Lower lobe of right lung (tissue), 2 donors: ENCODE results near the gene PCLAF. TPM values are rescaled to one million over a fixed set of nuclear protein-coding genes. Genes with fewer than 3 reads are reported as not detected.
"Not testable (repeated sequence)": the region's sequence is repeated elsewhere in the genome, so short reads cannot be mapped to it uniquely, and the experiment has no call there.

Experiments used
- ATAC-seq, 2 donors: fragments of 200-7000 bp; cut with Tn5 transposase; one replicate each; pipeline ENCODE4 v1.9.1; 2020 to 2022; ENCODE audit warnings: mild to moderate bottlenecking in 2 of 2, moderate library complexity in 2 of 2
- DNase-seq: peaks from one replicate; pipeline ENCODE4 v3.0.0-alpha.2; 2020
- H3K27ac ChIP-seq: fragments of 200-600 bp; one replicate; pipeline ENCODE4 v1.8.0; 2022
- H3K27me3 ChIP-seq: fragments of 200-600 bp; one replicate; pipeline ENCODE4 v1.8.0; 2022; ENCODE audit warnings: low read depth
- H3K36me3 ChIP-seq: fragments of 200-600 bp; one replicate; pipeline ENCODE4 v1.8.0; 2022; ENCODE audit warnings: mild to moderate bottlenecking
- H3K4me1 ChIP-seq: fragments of 200-600 bp; one replicate; pipeline ENCODE4 v1.8.0; 2022
- H3K4me3 ChIP-seq: fragments of 200-600 bp; one replicate; pipeline ENCODE4 v1.8.0; 2022; ENCODE audit warnings: mild to moderate bottlenecking
- H3K9me3 ChIP-seq: fragments of 200-600 bp; one replicate; pipeline ENCODE4 v1.8.0; 2022
- intact Hi-C: fragments of 100-400 bp; cut with DNase I; formaldehyde crosslinking; loops from one replicate; pipeline ENCODE4 v1.11.0; 2022
- total RNA-seq: library from RNA; stranded (reverse); fragmentation: NEBNext Ultra II Directional; extraction: Animal tissue kit (Norgen Biotek cat#: 25700); gene quantifications from one replicate; pipeline ENCODE4 v1.2.1, GENCODE V29; 2021
- TF ChIP-seq, protein P1 (sequence below): fragments of 200-600 bp; IDR thresholded peaks from one replicate; pipeline ENCODE4 v1.8.0; 2022; ENCODE audit warnings: antibody characterized with exemption, mild to moderate bottlenecking
- donor health status: DM: no; HTN: yes; CAD: no; lungs with severe emphysema.

PCLAF gene
- total RNA-seq, 1 donor from 2014 or later = 4.5 TPM

DNA sequence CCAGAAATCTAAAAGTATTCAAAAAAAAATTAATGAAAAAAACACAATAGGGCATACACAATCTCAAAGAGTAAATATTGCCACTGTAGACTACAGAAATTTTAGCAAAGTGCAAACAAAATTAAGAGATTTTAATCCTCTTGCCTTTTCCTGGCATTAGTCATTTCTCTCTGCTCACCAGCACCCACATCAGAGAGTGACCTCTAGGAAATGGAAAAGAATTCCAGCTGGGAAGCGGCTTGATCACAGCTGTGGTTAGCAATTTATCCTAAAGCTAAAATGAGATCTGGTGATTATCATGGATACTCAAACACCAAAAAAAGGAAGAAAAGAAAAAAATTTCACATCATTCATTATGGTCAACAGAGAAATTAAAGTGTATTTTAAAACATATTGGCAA lies 32.8 kb downstream of the PCLAF start:
- intact Hi-C loops = no loop called here
- no peaks in the 10 kb centered on the region for H3K27me3 ChIP-seq
- no peak for ATAC-seq

DNA sequence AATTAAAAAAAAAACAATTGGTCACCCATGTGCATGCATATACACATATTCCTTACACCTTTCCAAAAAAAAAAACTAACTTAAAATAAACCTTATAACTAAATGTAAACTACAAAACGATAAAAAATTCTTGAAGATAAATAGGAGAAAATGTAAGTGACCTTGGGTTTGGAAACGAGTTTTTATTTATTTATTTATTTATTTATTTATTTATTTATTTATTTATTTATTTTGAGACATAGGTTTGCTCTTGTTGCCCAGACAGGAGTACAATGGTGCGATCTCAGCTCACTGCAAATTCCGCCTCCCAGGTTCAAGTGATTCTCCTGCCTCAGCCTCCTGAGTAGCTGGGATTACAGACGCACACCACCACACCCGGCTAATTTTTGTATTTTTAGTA lies 35.0 kb downstream of the PCLAF start:
- H3K9me3 ChIP-seq, H3K27ac ChIP-seq, intact Hi-C loops, H3K4me3 ChIP-seq, ATAC-seq, H3K27me3 ChIP-seq, DNase-seq: not testable (repeated sequence)
- H3K36me3 ChIP-seq = peaks cover 21% of the 10 kb centered on the region
- H3K4me1 ChIP-seq = peaks cover 18% of the 10 kb centered on the region

More for the DNA sequence above, 32.8 kb downstream of the PCLAF start:
- TF ChIP-seq, protein P1, sequence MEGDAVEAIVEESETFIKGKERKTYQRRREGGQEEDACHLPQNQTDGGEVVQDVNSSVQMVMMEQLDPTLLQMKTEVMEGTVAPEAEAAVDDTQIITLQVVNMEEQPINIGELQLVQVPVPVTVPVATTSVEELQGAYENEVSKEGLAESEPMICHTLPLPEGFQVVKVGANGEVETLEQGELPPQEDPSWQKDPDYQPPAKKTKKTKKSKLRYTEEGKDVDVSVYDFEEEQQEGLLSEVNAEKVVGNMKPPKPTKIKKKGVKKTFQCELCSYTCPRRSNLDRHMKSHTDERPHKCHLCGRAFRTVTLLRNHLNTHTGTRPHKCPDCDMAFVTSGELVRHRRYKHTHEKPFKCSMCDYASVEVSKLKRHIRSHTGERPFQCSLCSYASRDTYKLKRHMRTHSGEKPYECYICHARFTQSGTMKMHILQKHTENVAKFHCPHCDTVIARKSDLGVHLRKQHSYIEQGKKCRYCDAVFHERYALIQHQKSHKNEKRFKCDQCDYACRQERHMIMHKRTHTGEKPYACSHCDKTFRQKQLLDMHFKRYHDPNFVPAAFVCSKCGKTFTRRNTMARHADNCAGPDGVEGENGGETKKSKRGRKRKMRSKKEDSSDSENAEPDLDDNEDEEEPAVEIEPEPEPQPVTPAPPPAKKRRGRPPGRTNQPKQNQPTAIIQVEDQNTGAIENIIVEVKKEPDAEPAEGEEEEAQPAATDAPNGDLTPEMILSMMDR = no peak
- Histone ChIP-seq H3K4me3 (no peak overlapping the region), H3K36me3 (peaks cover 15% of the 10 kb centered on the region), H3K27ac (no peak overlapping the region), H3K9me3 (no peaks in the 10 kb centered on the region), H3K4me1 (peaks cover 22% of the 10 kb centered on the region)
- DNase-seq = no peak

DNA sequence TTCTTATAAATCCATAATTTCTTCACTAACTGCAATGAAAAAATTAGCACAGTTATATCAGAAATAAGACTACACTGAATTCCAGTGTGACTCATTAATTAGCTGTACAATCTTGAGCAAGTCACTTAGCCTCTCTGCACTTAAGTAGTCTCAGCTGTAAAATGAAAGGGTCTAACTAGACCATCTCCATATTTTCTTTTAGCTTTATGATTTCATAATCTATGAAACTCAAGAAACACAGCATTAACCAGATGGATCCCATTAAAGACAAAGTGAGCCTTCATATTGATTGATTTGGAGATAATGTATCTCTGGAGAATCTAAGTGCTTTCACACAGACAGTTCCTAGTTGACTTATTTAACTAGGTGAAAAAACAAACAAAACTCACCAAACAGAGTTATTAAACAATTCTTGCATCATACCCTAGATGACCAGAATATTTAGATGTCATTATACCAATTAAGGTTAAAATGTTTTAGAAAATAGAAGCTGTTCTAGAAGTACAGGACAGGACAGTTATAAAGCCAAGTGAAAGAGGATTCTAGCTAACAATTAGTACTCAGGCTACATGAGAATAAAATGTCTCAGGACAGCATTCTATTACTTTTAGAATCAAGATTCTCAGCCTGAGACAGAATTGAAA lies 36.5 kb downstream of the PCLAF start:
- Histone ChIP-seq H3K27me3 (no peaks in the 10 kb centered on the region), H3K4me1 (peaks cover 12% of the 10 kb centered on the region), H3K27ac (no peak overlapping the region), H3K9me3 (no peaks in the 10 kb centered on the region), H3K4me3 (no peak overlapping the region), H3K36me3 (peaks cover 26% of the 10 kb centered on the region)
- DNase-seq (no peak), ATAC-seq (peak in 1 of 2 donors; percentile 57)
- intact Hi-C loops = no loop called here
- TF ChIP-seq, protein P1 = no peak

GRCh38 chr15:64343841-64344240 lies 37.4 kb downstream of the PCLAF start:
- H3K4me1 ChIP-seq = peaks cover 12% of the 10 kb centered on the region
- no peak overlapping the region for H3K27ac ChIP-seq
- H3K27me3 ChIP-seq = no peaks in the 10 kb centered on the region
- H3K4me3 ChIP-seq = no peak overlapping the region
- no peak for DNase-seq
- peaks cover 26% of the 10 kb centered on the region for H3K36me3 ChIP-seq
- H3K9me3 ChIP-seq = no peaks in the 10 kb centered on the region
- intact Hi-C loops = no loop called here
- no peak for ATAC-seq
- TF ChIP-seq, protein P1 = no peak

GRCh38 chr15:64343222-64343621 lies 38.0 kb downstream of the PCLAF start:
- peaks cover 12% of the 10 kb centered on the region for H3K4me1 ChIP-seq

GRCh38 chr15:64341961-64342360 lies 39.3 kb downstream of the PCLAF start:
- H3K4me1 ChIP-seq = peaks cover 18% of the 10 kb centered on the region
- no peaks in the 10 kb centered on the region for H3K9me3 ChIP-seq
- no peak overlapping the region for H3K27ac ChIP-seq
- no peak overlapping the region for H3K4me3 ChIP-seq
- DNase-seq (no peak), ATAC-seq (peak; percentile 80 to 86)
- no peaks in the 10 kb centered on the region for H3K27me3 ChIP-seq
- TF ChIP-seq, protein P1 = no peak
- peaks cover 11% of the 10 kb centered on the region for H3K36me3 ChIP-seq
- intact Hi-C loops = no loop called here

More at GRCh38 chr15:64343222-64343621, 38.0 kb downstream of the PCLAF start:
- no peaks in the 10 kb centered on the region for H3K9me3 ChIP-seq
- TF ChIP-seq, protein P1 = no peak
- intact Hi-C loops = no loop called here
- DNase-seq (no peak), ATAC-seq (no peak)
- no peak overlapping the region for H3K27ac ChIP-seq
- H3K36me3 ChIP-seq = peaks cover 22% of the 10 kb centered on the region
- H3K4me3 ChIP-seq = no peak overlapping the region
- H3K27me3 ChIP-seq = no peaks in the 10 kb centered on the region
